Stimulated activated CD8-positive, alpha-beta memory T cell treated with anti-CD3 and anti-CD28 coated beads, Interleukin-7, amount 100 ng/mL, for 48 hours (primary cell): ENCODE measurements around the gene CCDC57.
"Not testable (repeated sequence)": the region's sequence is repeated elsewhere in the genome, so short reads cannot be mapped to it uniquely, and the experiment has no call there.

ENCODE experiments used
- DNase-seq, 2 donors: peaks; one replicate each; pipeline ENCODE4 v3.0.0-alpha.2; 2020; ENCODE audit warnings: low read depth in 1 of 2; ENCODE audit errors: extremely low read depth in 1 of 2

CCDC57 gene

DNA sequence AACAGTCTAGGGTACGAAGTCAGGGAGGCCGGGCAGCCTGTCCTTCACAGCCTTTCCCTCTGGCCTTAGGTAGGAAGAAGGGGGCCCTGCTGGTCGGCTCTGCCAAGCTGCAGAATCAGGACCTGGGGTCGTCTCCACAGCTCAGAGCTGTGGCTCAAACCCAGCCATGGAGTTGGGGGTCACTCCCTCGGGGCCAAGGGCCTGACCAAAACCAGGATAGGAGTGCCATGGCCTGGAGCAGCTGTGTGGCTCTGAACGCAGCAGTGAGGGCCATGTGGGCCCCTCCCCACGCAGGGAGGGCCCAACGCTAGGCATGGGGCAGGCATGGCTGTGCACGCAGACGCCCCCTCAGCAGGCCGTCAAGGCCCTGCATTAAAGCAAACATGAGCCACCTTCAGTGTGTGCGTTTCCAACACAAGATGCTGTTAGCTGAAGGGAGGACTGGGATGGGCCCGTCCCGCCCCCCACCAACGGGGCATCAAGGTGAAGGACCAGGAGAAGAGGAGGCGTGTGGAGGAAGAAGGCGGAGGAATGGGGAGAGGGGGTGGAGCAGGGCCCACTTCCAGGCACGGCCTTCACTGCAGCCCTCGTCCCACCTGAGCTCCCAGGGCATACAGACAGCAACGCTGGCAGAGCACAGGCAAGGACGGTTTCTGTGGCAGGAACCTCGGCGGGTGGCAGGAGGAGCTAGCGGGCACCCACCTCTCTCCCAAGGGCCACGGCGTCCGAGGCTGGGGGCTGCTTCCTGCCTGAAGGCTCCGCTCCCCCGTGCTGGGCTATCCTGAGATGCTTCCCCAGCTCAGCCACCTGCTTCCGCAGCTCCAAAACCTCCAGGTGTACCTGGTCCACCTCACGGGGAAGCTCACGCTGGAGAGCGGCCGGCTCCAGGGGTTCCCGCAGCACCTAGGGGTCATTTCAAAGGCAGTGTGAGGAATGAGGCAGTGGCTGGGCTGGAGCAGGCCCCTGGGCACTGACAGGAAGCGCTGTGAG is 55.3 kb downstream of the CCDC57 start:
- DNase-seq = no peak

DNA sequence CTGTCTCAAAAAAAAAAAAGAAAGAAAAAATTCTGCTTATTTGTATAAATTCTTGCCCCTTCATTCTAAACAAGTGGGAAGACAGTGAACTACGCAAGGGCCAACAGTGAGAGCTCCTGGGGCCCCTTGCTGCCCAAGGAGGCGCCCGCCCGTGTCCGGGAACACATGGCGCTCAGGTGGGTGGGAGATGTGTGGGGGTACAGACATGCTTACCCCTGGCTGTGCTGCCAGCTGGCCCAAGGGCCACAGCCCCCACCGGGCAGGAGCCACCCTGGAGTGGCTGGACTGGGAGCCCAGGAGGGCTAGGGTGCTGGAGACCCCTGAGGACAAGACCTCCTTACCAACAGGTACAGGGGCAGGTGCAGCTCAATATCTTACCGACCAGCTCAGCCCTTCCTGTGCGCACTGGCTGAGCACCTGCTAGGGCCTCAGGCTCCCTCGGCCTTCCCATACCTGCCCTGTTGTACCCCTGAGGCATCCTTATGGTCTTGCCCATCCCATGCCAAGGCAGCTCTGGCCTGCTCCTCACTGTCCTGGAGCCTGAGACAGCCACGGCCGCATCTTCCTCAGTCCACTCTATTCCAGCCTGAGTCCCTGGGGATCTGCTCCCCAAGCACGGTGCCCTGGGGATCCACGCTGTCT is 56.2 kb downstream of the CCDC57 start:
- no peak for DNase-seq

DNA sequence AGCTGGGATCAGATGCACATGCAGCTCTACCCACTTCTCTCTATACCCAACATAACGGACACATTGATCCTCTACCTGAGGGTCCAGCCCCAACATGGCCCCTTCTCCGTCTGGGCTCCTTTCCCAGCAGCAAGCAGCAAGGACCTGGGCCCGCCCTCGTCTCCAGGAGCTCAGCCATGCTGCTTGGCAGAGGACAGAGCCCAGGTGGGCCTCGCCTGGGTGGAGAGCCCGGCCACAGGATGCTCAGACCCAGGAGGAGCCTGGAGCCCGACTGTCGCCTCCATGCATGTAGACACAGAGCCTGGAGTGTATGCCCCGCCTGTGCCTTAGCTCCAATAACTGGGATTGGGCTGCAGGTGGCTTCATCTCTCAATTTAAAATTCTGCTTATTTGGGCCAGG is 57.0 kb downstream of the CCDC57 start:
- DNase-seq = no peak

DNA sequence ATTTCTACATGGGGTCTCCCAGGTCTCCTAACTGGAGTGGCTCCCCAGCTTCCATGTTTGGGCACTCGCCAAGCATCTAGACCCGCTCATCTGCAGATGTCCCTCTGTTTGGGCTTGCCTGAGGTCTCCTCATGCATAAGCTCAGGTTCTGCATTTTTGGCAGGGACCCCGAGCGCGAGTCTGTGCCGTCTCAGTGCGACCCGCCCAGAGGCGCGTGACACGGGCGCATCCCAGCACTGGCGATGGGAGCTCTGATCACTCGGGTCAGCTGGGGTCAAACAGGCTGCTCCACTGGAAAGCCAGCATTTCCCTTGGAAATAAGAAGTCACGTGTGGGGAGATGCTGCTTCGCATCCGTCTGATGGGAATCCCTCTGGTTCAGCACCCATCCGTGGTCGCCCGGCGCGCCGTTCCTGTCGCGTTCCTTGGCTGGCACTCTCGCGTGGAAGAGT is 57.7 kb downstream of the CCDC57 start:
- no peak for DNase-seq

DNA sequence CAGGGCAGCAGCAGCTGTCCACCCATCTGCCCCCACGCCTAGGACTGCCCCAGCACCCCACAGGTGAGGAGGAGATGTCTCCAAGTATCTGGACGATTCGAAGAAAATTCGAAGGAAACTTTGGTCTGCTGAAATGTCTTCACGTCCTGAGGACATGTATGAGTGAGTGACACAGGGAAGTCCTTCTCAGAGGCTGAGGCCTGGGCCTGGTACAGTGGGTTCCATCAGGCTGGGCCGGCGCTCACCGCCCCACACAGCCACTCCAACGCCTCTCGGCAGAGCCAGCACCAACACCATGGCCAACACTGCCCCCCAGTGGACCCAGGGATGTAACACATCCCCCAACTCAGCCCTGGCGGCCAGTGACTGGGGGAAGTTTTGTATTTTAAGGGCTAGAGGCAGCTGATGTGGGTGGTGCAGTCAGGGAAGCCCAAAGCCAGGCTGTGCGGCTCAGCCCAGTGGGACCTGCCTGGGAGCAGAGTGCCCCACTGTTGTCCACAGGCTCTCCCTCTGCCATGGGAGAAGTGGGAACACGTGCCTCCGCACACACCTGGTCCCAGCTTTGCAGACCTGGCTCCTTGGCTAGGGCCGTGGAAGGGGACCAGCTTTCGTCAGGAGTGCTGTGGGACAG is 58.8 kb downstream of the CCDC57 start:
- peak; percentile 50 to 63 for DNase-seq

DNA sequence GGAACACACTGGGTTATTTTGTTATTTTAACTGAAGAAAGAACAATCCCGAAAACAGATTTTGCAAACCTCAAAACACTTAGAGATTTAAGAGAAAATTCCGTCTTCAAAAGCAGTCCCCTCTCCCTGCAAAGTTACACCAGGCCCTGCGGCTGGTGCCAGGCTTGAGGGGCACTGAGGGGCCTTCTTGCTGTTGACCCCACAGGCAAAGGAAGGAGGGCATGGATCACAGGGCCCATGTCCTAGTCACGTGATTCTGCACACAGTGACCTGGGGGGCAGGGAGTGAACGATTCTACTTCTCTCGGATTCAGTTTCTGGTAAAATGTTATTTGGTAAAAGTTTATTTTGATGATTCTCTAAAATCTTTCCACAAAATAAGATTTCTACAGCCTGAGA is 59.3 kb downstream of the CCDC57 start:
- no peak for DNase-seq

DNA sequence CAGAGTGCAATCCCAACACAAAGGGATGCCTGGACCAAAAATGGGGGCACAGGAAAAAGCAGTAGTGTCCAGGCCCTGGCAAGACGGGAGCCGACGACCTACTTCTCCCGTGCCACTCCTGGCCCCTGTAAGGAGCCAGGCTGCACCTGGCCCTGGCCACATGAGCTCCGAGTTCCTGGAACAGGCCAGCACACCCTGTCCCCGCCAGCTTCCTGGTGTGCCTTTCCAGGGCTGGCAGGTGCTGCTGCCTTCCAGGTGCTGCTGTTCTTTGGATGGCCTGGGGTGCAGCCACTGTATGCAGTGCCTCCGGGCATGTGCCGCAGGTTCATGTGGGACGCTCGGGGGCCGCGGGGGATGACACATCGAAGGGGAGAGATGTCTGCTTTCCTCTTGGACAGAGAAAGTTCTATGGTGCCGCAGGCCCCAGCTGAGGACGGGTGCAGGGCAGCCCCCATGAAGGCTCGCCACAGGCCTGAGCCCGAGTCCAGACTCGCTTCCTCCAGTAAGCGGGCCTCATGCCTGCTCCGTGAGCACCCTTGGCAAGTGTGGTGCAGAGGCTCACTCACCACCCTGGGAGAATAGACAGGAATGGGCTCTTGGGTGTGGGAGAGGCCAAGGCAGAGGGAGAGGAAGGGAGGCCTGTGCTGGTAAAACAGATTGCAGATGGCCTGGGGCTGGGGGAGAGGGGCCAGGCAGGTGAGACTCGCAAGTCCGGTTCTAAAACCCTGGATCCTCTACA is 59.9 kb downstream of the CCDC57 start:
- no peak for DNase-seq

DNA sequence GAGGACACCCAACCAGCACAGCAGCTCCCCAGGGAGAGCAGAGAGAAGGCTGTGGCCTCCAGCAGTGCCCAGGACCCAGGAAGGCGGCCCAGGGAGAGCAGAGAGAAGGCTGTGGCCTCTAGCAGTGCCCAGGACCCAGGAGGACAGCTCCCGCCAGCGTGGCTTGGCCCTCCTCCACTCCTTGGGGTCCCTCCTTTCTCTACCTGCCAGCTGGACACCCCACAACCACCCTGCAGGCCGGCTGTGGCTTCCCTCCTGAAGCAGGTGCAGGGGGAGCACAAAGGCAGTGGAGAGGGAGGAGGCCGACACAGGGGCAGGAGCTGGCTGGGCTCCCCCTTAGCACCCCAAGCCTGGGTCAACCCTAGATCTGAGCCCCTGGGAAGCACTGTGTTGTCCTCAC is 60.5 kb downstream of the CCDC57 start:
- no peak for DNase-seq

DNA sequence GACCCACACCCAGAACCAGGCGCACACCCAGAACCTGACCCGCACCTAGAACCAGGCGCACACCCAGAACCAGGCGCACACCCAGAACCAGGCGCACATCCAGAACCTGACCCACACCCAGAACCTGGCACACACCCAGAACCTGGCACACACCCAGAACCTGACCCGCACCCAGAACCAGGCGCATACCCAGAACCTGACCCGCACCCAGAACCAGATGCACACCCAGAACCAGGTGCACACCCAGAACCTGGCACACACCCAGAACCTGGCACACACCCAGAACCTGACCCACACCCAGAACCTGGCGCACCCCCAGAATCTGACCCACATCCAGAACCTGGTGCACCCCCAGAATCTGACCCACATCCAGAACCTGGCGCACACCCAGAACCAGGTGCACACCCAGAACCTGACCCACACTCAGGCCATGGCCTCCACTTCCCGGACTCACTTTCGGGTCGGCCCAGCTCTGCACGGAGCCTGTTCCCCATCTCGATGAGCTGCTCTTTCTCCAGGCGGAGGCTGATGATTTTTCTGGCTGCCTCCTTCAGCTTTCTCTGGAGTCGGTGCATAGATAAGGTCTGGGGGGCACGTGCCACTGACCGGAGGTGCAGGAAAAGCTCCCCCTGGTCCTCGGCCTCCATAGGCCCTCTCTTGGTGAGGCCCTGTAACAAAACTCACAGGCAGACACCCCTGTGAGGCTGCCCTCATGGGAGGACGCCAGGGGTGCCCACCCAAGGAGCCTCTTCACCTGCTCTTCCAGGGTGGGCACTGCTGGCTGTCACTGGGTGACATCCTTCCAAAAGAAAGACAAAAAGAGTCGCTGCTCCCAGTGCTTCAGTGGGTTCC is 61.3 kb downstream of the CCDC57 start:
- DNase-seq = no peak

DNA sequence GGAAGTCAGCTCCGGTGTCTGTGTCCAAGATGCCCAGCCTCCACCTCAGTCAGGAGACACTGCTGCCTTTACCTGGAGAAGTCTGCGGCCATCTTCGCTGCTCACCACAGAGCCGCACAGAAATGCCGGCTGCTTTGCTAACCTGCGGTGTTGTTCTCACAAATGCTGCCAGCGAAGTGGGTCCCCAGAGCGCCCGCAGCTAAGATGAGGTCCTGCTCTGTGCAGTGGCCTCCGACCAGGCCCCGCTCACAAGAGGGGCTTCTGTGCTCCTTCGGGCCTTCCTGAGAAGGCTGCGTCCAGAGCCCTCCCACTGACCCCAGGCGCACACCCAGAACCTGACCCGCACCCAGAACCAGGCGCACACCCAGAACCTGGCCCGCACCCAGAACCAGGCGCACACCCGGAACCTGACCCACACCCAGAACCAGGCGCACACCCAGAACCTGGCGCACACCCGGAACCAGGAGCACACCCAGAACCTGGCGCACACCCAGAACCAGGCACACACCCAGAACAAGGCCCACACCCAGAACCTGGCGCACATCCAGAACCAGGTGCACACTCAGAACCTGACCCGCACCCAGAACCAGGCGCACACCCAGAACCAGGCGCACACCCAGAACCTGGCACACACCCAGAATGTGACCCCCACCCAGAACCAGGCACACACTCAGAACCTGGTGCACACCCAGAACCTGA is 63.1 kb downstream of the CCDC57 start:
- DNase-seq = no peak

DNA sequence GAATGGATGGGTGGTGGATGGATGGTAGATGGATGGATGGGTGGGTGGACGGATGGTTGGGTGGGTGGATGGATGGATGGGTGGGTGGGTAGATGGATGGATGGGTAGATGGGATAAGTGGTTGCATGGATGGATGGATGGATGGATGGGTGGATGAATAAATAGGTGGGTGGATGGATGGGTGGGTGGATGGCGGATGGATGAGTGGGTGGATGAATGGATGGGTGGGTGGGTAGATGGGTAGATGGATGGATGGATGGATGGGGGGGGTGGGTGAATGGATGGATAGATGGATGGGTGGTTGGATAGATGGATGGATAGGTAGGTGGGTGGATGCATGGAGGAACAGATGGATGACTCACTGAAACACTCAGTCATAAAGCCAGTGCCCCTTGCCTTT is 63.6 kb downstream of the CCDC57 start:
- no peak for DNase-seq

DNA sequence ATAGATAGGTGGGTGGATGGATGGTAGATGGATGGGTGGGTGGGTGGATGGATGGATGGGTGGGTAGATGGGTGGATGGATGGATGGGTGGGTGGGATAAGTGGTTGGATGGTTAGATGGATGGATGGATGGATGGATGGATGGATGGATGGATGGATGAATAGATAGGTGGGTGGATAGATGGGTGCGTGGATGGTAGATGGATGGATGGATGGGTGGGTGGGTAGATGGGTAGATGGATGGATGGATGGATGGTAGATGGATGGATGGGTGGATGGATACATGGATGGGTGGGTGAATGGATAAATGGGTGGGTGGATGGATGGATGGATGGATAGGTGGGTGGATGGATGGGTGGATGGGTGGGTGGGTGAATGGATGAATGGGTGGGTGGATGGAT is 64.6 kb downstream of the CCDC57 start:
- no peak for DNase-seq

DNA sequence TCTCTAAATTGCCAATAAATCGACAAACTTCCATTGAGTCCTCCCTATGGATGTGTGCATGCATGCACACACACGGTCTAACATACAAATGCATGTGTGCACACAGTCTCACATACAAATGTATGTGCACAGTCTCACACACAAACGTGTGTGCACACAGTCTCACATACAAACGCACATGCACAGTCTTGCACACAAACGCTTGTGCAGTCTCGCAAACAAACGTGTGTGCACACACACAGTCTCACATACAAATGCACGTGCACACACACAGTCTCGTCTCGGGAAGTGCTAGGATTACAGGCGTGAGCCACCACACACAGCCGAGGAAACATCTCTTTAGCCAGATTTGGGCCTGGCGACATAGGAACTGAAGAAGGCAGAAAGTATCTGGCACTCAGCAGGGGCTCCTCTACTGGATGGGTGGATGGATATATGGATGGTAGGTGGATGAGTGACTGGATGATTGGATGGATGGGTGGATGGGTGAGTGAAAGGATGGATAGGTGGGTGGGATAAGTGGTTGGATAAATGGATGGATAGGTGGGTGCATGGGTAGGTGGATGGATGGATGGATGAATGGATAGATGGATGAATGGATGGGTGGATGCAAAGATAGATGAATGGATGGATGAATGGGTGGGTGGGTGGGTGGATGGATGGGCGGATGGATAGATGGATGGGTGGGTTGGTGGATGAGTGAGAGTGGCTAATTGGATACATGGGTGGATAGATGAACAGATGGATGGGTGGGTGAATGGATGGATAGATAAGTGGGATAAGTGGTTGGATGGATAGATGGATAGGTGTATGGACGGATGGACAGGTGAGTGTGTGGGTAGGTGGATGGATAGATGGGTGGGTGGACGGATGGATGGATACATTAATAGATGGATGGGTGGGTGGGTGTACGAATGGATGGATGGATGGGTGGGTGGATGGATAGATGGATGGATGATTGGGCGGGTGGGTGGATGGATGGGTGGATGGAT is 65.7 kb downstream of the CCDC57 start:
- no peak for DNase-seq

DNA sequence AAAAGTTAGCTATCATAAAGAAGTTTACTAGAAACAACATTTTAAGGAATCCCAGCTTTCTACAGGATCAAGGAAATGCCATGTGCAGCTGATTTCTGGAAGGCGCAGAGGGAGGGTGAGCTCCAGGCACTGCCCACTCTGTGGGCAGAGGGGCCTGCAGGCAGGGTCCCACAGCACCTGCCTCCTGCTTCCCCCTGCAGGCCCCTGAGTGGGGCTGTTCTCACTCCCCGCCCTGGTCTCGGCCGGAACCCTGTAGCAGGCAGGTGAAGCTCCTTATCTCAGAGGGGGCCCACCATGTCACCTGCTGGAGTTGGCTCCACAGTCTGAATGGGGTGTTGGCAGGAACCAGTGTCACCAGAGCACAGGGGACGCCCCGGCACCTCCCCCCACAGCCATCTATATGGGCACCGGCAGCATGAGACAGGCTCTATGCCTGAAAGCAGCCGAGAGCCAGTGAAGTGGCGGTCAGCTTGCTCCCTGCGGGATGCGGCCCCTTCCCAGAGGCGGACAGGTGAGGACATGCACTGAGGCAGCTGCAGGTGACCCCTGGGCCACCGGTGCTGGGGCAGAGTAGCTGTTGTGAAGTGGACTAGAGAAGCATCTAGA is 67.0 kb downstream of the CCDC57 start:
- DNase-seq = no peak

DNA sequence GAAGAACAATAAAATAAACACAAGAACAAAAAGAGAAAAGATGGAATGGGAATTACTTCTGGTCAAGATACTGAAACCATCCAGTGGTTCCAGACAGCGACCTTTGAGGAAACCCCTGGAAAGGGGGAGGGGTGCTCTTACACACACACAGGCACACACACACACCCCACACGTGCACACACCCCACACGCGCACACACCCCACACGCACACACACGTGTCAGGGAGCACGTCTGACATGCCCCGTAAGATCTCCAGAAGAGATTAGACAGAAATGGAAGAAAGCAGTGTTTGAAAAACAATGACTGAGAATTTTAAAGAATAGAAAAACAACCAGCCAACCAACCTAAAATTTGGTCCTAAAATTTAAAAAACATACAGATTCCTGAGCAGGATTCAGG is 69.3 kb downstream of the CCDC57 start:
- no peak for DNase-seq

DNA sequence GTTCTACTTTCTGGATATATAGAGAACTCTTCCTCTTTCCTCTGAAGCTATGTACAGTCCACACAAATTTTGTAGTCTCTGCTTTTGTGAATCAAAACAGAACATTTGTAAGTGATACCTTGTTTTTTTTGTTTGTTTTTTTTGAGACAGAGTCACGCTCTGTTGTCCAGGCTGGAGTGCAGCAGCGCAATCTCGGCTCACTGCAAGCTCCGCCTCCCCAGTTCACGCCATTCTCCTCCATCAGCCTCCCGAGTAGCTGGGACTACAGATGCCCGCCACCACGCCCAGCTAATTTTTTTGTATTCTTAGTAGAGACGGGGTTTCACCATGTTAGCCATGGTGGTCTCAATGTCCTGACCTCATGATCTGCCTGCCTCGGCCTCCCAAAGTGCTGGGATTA is 72.7 kb downstream of the CCDC57 start:
- not testable (repeated sequence) for DNase-seq

DNA sequence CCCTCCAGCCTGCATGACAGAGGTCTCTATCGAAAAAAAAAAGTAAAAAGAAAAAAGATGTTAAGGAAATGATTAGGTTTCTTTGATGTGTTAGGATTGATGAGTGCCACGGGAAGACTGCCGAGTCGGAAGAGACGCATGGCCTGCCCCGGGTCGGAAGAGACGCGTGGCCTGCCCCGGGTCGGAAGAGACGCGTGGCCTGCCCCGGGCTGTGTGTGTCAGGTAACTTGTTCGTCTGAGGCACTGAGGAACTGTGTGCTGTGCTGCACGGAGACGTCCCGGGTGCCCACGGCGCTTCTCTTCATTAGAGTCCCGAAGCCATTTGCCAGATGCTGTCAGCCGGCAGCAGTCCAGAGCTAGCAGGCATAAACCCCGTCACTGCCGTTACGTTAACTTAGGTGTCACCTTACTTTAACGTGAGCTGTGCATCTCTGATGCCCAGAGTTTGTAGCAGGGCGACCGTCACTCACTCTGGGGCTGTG is 74.1 kb downstream of the CCDC57 start:
- no peak for DNase-seq

DNA sequence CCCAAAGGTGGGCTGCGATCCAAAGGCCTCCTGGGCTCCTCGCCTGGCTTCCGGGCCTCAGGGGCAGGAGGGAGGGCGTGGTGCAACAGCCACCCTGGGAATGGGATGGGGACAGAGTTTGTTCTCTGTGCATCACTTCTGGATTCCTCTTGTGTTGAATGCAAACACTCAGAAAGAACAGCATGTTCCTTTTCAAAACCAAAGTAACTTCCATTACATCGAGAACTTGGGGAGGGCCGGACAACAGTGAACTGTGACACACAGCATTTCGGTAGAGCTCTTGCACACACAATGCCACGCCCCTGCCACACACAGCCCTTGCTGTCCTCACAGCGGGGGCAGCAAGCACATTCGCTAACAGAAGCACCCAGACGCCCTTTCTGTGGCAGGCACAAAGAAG is 78.5 kb downstream of the CCDC57 start:
- no peak for DNase-seq
